HCT116 (cell line): Measurements from ENCODE around the gene LMNTD2. TPM values are rescaled to one million over a fixed set of nuclear protein-coding genes. Genes with fewer than 3 reads are reported as not detected.

Experiments
- ATAC-seq: fragments of 200-7000 bp; cut with Tn5 transposase; 2 replicates; pipeline ENCODE4 v1.9.1; 2020; ENCODE audit warnings: mild to moderate bottlenecking, moderate library complexity
- BruUV-seq: library from RNA; stranded (reverse); fragments of 400-500 nt; replicated peaks from 2 replicates; lab custom pipeline; 2021; lab: Mats Ljungman, UMichigan
- CTCF ChIA-PET: fragments of 300-600 bp; sonication (Branson Sonifier 250); formaldehyde crosslinking; loops from one replicate; lab custom pipeline; 2021; ENCODE audit warnings: antibody characterized with exemption; lab: Charles Lee
- POLR2A ChIA-PET: fragments of 300-600, 350-600 bp; sonication (Branson Sonifier 250); formaldehyde crosslinking; loops from one replicate; lab custom pipeline; 2021; ENCODE audit warnings: antibody characterized with exemption; lab: Charles Lee
- RAD21 ChIA-PET, 2 experiments: fragments of 300-600 bp; sonication (Branson Sonifier 250); formaldehyde crosslinking; loops; one replicate each; lab custom pipeline; 2023; ENCODE audit warnings: low total read pairs in 2 of 2; ENCODE audit not compliant: uncharacterized antibody in 2 of 2, unreplicated experiment in 2 of 2, low non-redundant PET in 1 of 2; lab: Charles Lee
- DNase-seq: peaks from one replicate; pipeline ENCODE4 v3.0.0-alpha.2; 2010; ENCODE audit warnings: low read depth, low spot score
- H2AFZ ChIP-seq: fragments of 200-600 bp; shearing (Covaris generic), sonication (generic); 2 replicates; pipeline ENCODE4 v1.6.1; 2017; ENCODE audit warnings: low read depth, mixed run types, mixed read lengths, antibody characterized with exemption, low read length; ENCODE audit not compliant: poor library complexity, severe bottlenecking
- H3K27ac ChIP-seq: 2 replicates; pipeline ENCODE4 v1.5.1; 2012; ENCODE audit warnings: low read depth, low read length
- H3K27me3 ChIP-seq: fragments of 200-600 bp; sonication (generic); 2 replicates; pipeline ENCODE4 v1.6.1; 2016; ENCODE audit warnings: mixed run types, low read length, mixed read lengths; ENCODE audit not compliant: insufficient read depth
- H3K36me3 ChIP-seq, 2 experiments: fragments of 200-500 bp in 1 of 2; fragments of 200-600 bp in 1 of 2; sonication (Bioruptor generic) in 1 of 2; sonication (generic) in 1 of 2; 2 replicates each; pipeline versions ENCODE4 v1.5.1 to v1.6.1; 2014 to 2016; ENCODE audit warnings: low read length in 2 of 2, inconsistent platforms in 1 of 2, mixed read lengths in 1 of 2, mixed run types in 1 of 2; ENCODE audit not compliant: insufficient read depth in 2 of 2, control insufficient read depth in 1 of 2
- H3K4me1 ChIP-seq, 2 experiments: fragments of 200-600 bp in 1 of 2; sonication (generic) in 1 of 2; 2 replicates each; pipeline versions ENCODE4 v1.5.1 to v1.6.1; 2012 to 2017; ENCODE audit warnings: low read length in 2 of 2, inconsistent platforms in 1 of 2, mild to moderate bottlenecking in 1 of 2, mixed read lengths in 1 of 2, mixed run types in 1 of 2, moderate library complexity in 1 of 2; ENCODE audit not compliant: insufficient read depth in 2 of 2, control insufficient read depth in 1 of 2
- H3K4me2 ChIP-seq: fragments of 200-600 bp; sonication (generic); 2 replicates; pipeline ENCODE4 v1.6.1; 2017; ENCODE audit warnings: mixed run types, low read length, mixed read lengths
- H3K4me3 ChIP-seq, 2 experiments: fragments of 200-600 bp in 1 of 2; sonication (generic) in 1 of 2; replicated peaks in 1 of 2; 2 replicates each; pipeline ENCODE4 v1.5.1; 2011 to 2016; ENCODE audit warnings: low read length in 2 of 2, control low read depth in 1 of 2, low read depth in 1 of 2, mild to moderate bottlenecking in 1 of 2, mixed read lengths in 1 of 2, mixed run types in 1 of 2
- H3K79me2 ChIP-seq: fragments of 200-600 bp; sonication (generic); 2 replicates; pipeline ENCODE4 v1.6.1; 2017; ENCODE audit warnings: mild to moderate bottlenecking, mixed run types, low read length, moderate library complexity, mixed read lengths; ENCODE audit not compliant: insufficient read depth
- H3K9ac ChIP-seq: fragments of 200-600 bp; sonication (generic); 2 replicates; pipeline ENCODE4 v1.6.1; 2016; ENCODE audit warnings: low read length, mixed read lengths
- H3K9me2 ChIP-seq: fragments of 200-600 bp; sonication (generic), shearing (Covaris generic); 2 replicates; pipeline ENCODE4 v1.6.1; 2017; ENCODE audit warnings: mixed run types, mild to moderate bottlenecking, moderate library complexity; ENCODE audit not compliant: insufficient read depth
- H3K9me3 ChIP-seq, 2 experiments: fragments of 200-500 bp in 1 of 2; fragments of 200-600 bp in 1 of 2; sonication (Bioruptor generic) in 1 of 2; sonication (generic) in 1 of 2; 2 replicates each; pipeline ENCODE4 v1.6.1; 2014 to 2017; ENCODE audit warnings: low read length in 2 of 2, mixed read lengths in 2 of 2, inconsistent platforms in 1 of 2, low read depth in 1 of 2, mild to moderate bottlenecking in 1 of 2, mixed run types in 1 of 2, moderate library complexity in 1 of 2; ENCODE audit not compliant: control insufficient read depth in 1 of 2, insufficient read depth in 1 of 2
- H4K20me1 ChIP-seq: fragments of 200-600 bp; sonication (generic), shearing (Covaris generic); 2 replicates; pipeline ENCODE4 v1.6.1; 2017; ENCODE audit warnings: mixed run types, mild to moderate bottlenecking, moderate library complexity; ENCODE audit not compliant: insufficient read depth
- ELF1 ChIP-seq: IDR thresholded peaks from 2 replicates; pipeline ENCODE4 v1.6.1; 2012; ENCODE audit warnings: low read depth, borderline replicate concordance
- EZH2phosphoT487 ChIP-seq: fragments of 200-600 bp; IDR thresholded peaks from 2 replicates; pipeline ENCODE4 v1.6.1; 2018; ENCODE audit warnings: antibody characterized with exemption, borderline replicate concordance
- POLR2A ChIP-seq: IDR thresholded peaks from 2 replicates; pipeline ENCODE4 v1.7.0; 2011; ENCODE audit warnings: borderline replicate concordance; ENCODE audit not compliant: insufficient read depth, insufficient read length; ENCODE audit errors: extremely low read depth
- RAD21 ChIP-seq: IDR thresholded peaks from 2 replicates; pipeline ENCODE4 v1.6.1; 2012; ENCODE audit warnings: low read depth, mild to moderate bottlenecking
- SIN3A ChIP-seq: IDR thresholded peaks from 2 replicates; pipeline ENCODE4 v1.6.1; 2012; ENCODE audit warnings: low read depth
- TCF7L2 ChIP-seq: IDR thresholded peaks from 2 replicates; pipeline ENCODE4 v1.7.0; 2011; ENCODE audit warnings: borderline replicate concordance, inconsistent platforms; ENCODE audit not compliant: insufficient read depth, insufficient read length; ENCODE audit errors: extremely low read depth
- ZFX ChIP-seq: fragments of 450-650 bp; IDR thresholded peaks from 2 replicates; pipeline ENCODE4 v1.6.1; 2017
- intact Hi-C: fragments of 100-400 bp; cut with micrococcal nuclease; formaldehyde crosslinking; loops from 2 replicates; pipeline ENCODE4 v1.10.0; 2022
- total RNA-seq: library from RNA; stranded (reverse); gene quantifications from one replicate; pipeline ENCODE4 v1.2.1, GENCODE V29; 2021; ENCODE audit not compliant: unreplicated experiment
- TF ChIP-seq, protein P1 (sequence below): IDR thresholded peaks from 2 replicates; pipeline ENCODE4 v1.6.1; 2012

The LMNTD2 gene
- total RNA-seq, 1 experiment from 2014 or later, result 9.5 TPM

DNA sequence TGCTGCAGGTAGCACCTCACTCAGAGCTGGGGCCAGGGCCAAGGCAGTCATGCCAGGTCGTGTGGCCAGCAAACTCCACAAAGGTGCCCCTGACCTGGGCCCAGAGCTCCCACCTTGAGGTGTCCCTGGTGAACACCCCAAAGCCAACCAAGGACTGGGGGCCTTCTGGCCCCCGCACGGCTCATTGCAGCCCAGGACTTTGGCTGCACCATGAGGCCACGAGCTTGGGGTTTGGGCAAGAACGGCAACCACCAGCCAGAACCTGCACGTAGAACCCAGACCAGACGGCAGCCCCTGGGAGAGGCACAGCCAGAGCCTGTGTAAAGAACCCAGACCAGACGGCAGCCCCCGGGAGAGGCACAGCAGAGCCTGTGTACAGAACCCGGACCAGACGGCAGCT, 15.4 kb downstream of the LMNTD2 start:
- H3K4me3 ChIP-seq, result no peak overlapping the region
- H3K27me3 ChIP-seq, result no peaks in the 10 kb centered on the region
- intact Hi-C loops, result no loop called here
- TF ChIP-seq POLR2A (no peak), ELF1 (no peak), RAD21 (no peak), ZFX (no peak)
- no peaks in the 10 kb centered on the region for H4K20me1 ChIP-seq
- ChIA-PET RAD21 (no interaction called here), CTCF (no interaction called here), POLR2A (no interaction called here)
- ATAC-seq (no peak), DNase-seq (no peak)
- no peak overlapping the region for H3K9ac ChIP-seq
- H3K4me2 ChIP-seq, result no peak overlapping the region
- no peaks in the 10 kb centered on the region for H3K9me2 ChIP-seq
- H3K79me2 ChIP-seq, result no peaks in the 10 kb centered on the region
- H3K36me3 ChIP-seq, result no peaks in the 10 kb centered on the region
- H2AFZ ChIP-seq, result no peak overlapping the region
- H3K27ac ChIP-seq, result no peak overlapping the region
- no TSS peak for BruUV-seq
- no peaks in the 10 kb centered on the region for H3K9me3 ChIP-seq
- H3K4me1 ChIP-seq, result peaks cover 0 to 10% of the 10 kb centered on the region in 2 experiments; a peak in 2 of 4 replicates

DNA sequence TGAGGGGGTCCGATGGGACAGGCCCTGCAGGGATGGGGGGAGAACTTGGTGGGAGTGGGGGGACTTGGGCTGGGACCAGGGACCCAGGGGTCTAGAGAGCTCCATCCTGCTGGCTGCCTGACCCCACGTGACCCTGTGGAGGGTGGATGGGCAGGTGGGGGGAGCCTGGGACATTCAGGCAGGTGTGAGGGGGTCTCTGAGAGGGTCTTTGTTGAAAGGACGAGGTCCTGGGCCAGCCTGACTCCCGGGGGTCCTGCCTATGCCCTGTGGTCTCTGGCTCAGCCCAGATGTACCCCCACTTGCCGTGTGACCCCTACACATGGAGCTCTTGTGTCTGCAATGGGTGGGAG, 15.7 kb downstream of the LMNTD2 start:
- Histone ChIP-seq H3K4me3 (no peak overlapping the region), H3K4me1 (peaks cover 0 to 10% of the 10 kb centered on the region in 2 experiments; a peak in 2 of 4 replicates), H3K9me3 (no peaks in the 10 kb centered on the region), H3K27ac (no peak overlapping the region), H3K4me2 (no peak overlapping the region)
- no TSS peak for BruUV-seq
- ChIA-PET POLR2A (no interaction called here), RAD21 (no interaction called here)
- ATAC-seq (no peak), DNase-seq (no peak)
- intact Hi-C loops, result no loop called here
- TF ChIP-seq ZFX (no peak), SIN3A (no peak), TCF7L2 (no peak), EZH2phosphoT487 (no peak)
- TF ChIP-seq, protein P1, sequence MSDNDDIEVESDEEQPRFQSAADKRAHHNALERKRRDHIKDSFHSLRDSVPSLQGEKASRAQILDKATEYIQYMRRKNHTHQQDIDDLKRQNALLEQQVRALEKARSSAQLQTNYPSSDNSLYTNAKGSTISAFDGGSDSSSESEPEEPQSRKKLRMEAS, result no peak
- TF ChIP-seq, all 23 proteins: peak for 0
- Histone ChIP-seq H4K20me1 (no peaks in the 10 kb centered on the region), H3K79me2 (no peaks in the 10 kb centered on the region), H2AFZ (no peak overlapping the region), H3K36me3 (no peaks in the 10 kb centered on the region), H3K27me3 (no peaks in the 10 kb centered on the region), H3K9ac (no peak overlapping the region), H3K9me2 (no peaks in the 10 kb centered on the region)
- CTCF ChIA-PET, result no interaction called here
